ENCODE data around the gene MDP1.
A peak's percentile ranks its signal among the peaks of the same experiment; 100 is the strongest.
"Not testable (repeated sequence)": the region's sequence is repeated elsewhere in the genome, so short reads cannot be mapped to it uniquely, and the experiment has no call there.

The MDP1 gene

DNA sequence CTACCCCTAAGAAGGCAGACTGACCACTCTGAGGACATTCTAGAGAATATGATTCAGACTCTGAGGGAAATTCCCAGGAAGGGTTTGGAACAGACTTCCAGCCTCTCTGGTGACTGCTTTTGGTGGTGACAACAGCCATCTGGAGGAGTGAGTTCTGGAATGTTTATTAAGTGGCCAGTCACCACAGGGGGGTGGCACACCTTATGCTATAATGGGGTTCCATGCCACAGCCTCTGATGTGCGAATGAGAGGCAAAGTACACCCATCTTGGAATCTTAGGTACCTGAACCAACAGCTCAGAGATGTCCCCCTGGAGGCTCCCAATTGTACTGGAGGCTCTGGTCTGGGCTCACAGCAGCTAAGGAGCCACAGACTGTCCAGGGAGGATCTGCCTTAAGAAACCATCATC lies 36.0 kb upstream of the MDP1 start:
- FAIRE-seq, result no peak

DNA sequence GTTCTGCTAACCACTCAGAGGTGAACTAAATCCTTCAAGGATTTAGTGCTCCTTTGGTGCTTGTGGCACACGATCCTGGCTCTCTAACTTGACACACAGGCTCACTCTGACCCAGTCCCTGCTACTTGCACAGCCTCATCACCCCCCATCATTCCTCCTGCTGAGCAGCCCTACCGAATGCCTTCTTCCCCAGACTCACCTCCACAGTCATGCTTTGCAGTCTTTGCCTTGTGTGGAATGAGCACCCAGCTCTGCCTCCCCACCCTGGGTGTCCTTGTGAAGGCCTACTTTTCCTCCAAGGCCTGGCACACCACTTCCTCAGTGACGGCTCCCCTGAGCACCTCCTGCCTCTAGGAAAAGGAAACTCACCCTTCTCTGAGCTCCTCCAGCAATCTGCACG lies 34.5 kb upstream of the MDP1 start:
- FAIRE-seq (no peak), DNase-seq (ENCODE audit: low spot score) (no peak)

More for the DNA sequence above, 36.0 kb upstream of the MDP1 start:
- peak; percentile 69 for DNase-seq (ENCODE audit: low spot score)

DNA sequence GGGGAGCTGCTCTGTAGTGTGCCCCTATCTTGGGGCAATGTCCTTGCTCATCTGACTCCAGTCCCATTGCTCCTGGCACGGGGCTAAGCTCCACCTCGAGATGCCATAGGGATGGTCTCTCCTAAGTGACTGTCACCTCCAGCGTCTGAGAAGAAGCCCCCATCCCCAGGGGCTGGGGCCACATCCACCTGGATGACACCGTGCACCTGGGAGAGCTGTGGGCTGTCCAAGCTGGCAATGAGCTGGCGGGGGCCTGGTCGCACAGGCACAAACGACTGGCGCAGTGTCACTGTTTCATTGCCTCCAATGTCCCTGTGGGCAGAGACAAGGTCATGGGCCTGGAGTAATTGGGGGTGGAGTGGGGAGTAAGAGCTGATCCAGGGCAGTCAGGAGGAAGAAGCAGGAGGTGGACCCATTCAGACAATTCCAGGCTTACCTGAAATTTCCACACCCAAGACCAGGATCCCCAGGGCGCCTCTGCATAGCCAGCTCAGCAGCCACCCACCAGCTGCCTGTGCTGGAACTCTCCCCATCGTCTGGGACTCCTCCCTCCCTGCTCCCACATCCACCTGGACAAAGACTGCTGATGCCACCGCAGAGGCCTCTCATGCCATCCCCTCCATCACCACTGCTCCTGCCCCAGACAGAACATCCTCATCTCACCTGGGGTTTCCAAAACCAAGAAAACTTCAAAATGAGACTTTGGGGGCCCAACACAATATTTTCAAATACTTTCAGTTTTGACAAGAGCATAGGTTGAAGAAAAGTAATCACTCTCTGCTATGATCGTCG lies 33.6 kb upstream of the MDP1 start:
- DNase-seq (ENCODE audit: low spot score) (no peak), FAIRE-seq (no peak)

DNA sequence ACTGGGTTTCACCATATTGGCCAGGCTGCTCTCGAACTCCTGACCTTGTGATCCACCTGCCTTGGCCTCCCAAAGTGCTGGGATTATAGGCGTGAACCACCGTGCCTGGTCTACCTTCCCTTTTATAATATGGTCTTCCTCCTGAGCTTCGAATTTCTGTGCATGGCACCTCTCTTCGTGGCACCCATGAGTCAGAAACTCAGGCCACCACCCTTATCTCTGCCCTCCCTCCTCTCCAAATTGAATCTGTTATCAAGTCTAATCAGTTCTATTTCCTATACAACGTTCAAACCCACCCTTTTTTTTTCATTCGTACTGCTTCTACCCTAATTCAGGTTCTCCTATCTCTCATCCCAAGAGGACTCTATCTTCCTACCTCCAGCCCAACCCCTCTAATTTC lies 31.6 kb upstream of the MDP1 start:
- DNase-seq (ENCODE audit: low spot score) (no peak), FAIRE-seq (no peak)

DNA sequence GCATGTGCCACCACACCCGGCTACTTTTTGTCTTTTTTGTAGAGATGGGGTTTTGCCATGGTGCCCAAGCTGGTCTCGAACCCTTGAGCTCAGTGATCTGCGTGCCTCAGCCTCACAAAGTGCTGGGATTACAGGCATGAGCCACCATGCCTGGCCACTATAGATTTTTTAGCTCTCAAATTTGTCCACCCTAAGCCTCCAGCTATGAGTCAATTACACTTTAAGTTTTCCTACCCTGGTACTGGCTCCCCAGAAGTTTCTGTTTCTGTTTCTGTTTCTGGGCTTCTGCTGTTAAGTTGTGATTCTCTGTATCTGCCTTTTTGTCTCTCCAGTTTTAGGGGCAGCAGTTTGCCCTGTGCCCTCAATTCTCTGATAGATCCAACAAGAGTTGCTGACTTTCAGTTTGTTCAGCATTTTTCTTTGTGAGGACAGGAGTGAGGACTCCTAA lies 30.9 kb upstream of the MDP1 start:
- no peak for DNase-seq (ENCODE audit: low spot score)
- no peak for FAIRE-seq

DNA sequence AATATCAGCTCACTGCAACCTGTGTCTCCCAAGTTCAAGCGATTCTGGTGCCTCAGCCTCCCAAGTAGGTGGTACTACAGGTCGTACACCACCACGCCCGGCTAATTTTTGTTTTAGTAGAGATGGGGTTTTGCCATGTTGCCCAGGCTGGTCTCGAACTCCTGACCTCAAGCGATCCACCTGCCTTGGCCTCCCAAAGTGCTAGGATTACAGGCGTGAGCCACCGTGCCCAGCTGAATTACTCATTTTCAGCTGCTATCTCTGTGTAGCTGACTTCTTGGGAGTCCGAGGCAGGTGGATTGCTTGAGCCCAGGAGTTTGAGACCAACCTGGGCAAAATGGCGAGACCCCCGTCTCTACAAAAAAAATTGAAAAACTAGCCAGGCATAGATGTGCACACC lies 29.5 kb upstream of the MDP1 start:
- not testable (repeated sequence) for FAIRE-seq; DNase-seq (ENCODE audit: low spot score)

DNA sequence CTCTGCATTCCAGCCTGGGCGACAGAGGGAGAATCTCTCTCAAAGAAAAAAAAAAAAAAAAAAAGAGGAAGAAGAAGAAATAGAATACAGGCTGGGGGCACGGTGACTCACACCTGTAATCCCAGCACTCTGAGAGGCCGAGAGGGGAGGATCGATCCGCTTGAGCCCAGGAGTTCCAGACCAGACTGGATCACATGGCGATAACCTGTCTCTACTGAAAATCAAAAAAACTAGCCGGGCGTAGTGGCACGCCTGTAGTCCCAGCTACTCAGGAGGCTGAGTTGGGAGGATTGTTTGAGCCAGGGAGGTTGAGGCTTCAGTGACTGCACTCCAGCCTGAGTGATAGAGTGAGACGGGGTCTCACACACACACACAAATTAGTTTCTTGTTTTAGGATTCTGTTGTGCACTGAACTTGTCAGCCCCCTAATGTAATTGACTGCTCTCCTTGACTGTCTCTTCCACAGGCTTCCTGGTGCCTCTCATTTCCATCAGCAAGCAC lies 27.5 kb upstream of the MDP1 start:
- FAIRE-seq (no peak), DNase-seq (ENCODE audit: low spot score) (no peak)

DNA sequence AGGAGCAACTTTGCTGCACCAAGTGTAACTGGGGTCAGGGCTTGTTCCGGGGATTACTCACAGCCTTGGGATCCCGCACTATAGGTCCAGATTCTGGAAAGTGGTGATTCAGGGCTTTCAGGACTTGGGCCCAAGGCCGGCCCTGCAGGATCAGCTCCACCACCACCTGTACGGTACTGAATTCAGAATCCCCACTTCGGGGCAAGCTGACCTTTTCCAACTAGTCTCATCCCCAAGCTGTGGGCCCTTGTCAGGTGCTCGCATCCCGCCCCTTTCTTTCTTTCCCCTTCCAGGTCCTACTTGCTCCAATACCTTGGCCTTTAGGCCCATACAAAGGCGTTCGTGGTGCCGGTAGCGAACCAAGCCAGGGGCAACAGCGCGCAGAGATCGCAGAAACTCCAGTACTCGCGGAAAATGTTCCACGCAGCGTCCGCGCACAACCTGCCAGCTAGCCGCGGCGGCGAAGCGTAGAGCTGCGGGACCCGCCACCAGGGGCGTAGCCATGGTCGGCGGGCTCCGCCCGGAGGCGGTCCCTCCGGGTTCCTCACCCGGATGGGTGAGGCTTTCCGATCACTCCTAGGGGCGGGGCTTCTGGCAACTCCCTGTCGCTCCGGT lies 26.1 kb upstream of the MDP1 start:
- FAIRE-seq, result no peak
- DNase-seq (ENCODE audit: low spot score), result peak; percentile 77

DNA sequence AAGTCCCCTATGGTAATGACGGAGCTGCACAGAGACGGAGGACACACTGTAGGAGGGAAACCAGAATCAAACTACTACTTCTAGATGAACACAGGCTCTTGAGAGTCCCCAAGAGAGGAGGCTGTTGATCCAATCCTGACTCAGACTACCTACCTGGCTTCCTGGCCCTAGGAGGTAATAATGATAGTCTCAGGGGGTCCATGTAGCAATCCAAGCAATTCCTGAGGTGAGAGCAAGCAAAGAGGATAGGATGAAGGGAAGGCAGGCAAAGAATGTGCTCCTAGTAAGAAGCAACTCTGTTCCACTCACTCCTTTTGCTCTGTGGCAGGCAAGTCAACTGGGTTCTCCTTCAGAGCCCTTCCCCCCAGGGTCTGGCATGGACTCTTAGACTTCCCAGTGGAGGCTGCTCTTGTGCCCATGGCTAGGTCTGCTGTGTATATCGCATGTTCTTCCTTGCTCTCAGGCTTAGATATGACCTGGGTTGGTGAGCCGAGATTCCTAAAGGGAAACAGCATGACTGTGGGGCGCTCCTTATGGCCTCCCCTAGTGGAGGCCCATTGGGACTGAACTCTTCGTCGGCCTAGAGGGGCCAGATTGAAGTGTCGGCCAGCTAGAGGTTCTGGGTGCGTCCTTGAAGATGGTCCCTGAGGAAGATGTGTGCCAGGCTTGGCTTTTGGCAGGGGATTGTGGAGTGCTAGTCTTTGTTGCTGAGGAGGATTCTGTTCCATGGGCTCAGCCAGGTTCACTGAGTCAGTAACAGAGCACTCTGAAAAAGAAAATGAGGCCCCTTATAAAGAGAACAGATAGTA lies 24.4 kb upstream of the MDP1 start:
- FAIRE-seq (no peak), DNase-seq (ENCODE audit: low spot score) (no peak)

DNA sequence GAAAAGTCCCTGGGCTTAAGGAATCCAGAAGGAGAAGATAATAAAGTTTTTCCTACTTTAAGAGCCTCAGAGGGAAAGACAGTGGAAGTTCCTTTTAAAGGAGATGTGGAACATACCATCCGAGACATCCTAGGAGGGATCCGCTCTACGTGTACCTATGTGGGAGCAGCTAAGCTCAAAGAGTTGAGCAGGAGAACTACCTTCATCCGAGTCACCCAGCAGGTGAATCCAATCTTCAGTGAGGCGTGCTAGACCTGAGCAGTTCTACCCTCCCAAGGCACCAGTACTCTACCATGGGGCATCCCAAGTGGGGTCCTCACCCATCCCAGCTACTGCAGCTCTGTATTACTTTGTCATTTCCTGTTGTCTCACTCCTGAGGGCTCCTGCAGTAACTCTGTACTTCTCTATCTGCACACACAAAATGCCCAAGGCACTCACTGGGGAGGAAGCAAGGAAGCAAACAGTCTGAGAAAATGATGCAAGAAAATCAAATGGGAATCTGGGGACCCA lies 22.7 kb upstream of the MDP1 start:
- no peak for DNase-seq (ENCODE audit: low spot score)
- no peak for FAIRE-seq

DNA sequence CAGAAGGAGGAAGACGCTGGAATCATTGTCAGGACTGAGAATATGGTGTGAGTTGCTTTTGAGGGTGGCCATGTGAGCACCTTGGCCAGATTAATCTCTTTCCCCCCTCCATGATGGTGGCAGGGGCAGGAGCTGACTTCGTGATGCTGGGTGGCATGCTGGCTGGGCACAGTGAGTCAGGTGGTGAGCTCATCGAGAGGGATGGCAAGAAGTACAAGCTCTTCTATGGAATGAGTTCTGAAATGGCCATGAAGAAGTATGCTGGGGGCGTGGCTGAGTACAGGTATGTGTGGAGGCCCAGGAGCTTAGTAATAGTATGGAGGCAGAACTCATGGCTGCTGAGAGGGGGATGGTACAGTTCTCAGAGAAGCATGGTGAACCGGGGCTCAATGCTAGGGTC lies 22.3 kb upstream of the MDP1 start:
- FAIRE-seq (no peak), DNase-seq (ENCODE audit: low spot score) (no peak)

DNA sequence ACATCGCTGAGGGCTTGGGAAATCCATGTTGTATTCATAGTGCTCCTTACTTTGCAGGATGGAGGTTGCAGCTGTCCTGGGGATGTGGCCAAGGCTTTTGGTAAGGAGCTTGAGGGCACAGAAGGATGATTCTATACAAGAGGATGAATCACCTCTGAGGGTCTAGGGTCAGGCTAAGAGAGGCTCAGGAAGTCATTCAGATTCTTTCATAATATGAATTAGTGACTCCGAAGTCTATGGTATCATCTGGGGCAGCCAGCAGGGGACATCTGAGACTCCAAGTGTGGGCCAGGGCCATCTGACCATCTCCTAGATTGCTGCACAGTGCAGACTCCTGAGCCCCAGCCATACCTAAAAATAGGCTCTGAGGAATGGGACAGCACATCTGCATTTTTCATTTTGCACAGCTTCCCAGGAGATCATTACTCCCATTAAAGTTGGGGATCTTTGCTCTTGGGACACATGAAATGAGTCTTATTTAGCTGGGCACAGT lies 21.6 kb upstream of the MDP1 start:
- FAIRE-seq (no peak), DNase-seq (ENCODE audit: low spot score) (no peak)

DNA sequence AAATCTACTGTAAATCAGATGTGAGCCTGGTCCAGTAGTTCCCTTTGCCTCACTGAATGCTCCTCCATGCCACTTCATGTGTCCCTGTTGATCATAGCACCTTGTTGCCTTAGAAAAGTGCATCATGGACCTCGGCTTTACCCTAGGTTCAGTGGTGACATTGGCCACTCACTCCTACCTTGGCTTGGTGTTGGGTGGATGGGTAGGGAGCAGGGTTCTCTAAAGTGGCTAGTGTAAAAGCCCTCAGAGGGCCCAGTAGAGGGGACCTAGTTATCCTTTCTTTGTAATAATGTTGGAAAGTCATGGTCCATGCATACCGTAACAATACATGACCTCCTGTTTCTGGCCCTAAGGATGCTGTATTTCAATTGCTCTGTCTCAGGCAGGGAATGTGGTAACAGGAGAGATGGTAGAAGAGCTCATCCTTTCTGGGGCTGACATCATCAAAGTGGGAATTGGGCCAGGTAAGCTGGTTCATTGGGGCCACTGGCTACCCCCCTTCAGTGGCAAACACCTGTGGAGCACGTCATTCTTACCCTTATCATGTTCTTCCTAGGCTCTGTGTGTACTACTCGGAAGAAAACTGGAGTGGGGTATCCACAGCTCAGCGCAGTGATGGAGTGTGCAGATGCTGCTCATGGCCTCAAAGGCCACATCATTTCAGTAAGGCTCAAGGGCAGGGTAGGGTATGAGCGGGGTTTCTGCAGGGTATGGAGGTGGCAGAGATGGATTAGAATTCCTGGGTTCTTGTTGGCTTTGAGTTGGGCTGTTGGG lies 21.0 kb upstream of the MDP1 start:
- no peak for DNase-seq (ENCODE audit: low spot score)
- FAIRE-seq, result no peak

DNA sequence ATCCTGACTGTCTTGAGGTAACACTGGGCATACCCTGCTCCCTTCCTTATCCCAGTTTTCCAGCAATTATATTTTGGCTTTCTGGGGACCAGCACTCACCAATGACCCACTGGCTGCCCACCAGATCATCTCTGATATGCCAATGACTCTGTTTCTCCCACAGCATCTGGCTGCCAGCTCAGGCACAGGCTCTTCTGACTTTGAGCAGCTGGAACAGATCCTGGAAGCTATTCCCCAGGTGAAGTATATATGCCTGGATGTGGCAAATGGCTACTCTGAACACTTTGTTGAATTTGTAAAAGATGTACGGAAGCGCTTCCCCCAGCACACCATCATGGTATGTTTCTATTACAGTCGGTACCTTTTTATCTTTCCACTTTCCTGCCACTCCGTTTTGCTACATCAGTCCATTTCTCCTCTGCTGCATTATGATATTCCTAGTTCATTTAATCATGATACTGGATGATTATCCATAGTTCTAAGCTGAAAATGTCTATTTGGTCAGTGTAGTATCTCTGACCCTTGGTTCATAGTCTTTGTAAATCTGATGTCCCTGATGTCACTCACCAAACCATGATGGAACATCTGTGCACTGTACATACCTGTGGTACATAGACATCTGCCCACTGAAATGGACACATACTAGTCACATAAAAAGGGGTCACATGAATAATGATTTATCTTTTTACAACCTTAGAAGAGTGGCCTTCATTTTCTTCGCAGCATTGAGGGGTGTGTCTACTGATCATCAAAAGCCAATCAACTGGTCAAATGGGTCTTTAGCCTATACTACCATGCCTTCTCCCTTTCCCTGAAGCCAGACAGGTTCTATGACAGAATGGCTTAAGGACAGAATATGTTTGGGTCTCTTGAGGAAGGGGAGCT lies 20.2 kb upstream of the MDP1 start:
- DNase-seq (ENCODE audit: low spot score), result no peak
- FAIRE-seq, result no peak

DNA sequence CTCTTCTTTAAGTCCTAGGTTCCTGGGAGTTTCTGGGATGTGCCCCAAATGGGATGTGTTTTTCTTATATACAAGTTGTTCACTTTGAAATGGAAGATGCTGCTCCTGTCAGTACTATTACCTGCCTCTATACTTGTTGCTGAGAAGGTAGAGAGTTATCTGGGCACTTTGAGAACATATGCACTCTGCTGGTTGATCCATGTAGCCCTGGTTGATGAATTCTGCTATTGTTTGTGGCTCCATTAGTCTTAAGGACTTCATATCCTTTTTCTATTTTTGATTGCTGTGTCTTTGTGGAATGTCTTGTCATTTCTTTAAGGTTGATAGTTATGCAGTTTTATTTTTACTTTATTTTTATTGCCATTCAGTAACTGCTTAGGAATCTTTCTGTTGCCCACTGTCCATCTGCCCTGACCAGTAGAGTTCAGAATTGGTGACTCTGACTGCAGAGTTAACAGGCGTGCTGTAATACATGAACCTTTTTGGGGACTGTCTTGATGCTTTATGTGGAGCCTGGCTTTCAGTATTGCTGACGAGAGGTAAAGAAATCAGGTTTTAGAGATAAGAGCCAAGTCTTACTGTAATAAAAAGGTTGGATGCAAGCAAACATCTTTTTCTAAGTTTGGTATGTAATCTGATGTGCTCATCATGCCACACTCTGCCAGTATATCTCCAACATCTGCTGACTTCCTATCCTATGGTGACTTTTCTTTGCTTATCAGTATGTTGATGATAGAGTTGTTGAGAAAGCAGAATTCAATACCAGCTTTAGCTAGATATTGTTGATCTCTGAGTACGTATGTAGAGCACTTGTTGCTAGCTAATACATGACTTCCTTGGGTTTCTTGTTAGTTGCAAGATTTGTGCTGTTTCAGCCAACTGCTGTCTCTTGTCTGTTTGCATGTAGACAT lies 18.5 kb upstream of the MDP1 start:
- FAIRE-seq (no peak), DNase-seq (ENCODE audit: low spot score) (no peak)

DNA sequence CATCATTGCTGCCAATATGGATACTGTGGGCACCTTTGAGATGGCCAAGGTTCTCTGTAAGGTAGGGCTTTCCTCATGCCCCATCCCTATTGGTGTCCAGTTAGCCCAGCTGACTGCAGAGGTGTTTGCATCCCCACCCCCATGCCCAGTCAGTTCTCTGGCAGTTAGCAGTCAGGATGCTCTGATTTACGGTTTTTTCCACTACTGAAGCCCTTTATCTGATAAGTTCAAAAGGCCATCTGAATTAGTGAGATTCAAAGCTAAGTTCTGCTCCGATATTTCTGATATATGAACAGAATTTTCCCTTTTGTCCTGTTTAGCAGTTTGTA lies 17.6 kb upstream of the MDP1 start:
- DNase-seq (ENCODE audit: low spot score) (no peak), FAIRE-seq (no peak)

DNA sequence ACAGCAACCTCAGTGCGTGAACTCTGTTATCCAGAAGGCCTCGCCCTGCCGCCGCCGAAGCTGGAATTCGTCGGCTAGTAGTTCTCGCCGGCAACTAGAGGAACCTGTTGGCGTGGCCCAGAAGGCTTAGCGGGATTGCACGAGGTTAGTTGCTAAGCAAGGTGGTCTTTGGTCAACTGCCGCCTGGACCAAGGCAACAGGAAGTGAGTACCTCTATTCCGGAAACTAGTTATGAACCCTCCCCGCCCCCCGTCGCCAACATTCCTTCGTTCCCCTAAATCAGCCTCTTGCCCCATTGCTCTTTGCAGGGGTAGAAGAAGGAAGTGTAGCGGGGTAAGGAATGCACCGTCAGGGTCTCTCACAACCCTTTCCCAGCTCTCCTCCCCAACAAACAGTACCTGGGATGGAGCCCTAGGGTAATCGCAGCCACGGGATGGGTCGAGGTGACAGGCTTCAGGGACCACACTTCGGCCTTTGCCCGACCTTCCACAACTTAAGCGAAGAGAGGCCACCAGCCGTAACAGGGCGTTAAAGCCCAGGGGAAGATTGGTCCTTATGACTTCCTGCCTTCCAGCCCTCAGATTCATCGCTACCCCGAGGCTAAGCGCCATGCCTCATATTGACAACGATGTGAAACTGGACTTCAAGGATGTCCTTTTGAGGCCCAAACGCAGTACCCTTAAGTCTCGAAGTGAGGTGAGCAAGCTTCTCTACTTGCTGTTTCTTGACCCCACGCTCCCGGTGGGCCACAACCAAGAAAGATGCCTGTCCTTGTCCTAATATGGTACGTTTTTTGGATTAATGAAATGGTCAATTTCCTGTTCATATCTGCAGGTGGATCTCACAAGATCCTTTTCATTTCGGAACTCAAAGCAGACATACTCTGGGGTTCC lies 17.0 kb upstream of the MDP1 start, which contains the start of gene GMPR2:
TSS of gene GMPR2 (plus strand) at position 285 of the 893 bp plus-strand sequence. CDS start at position 610, 325 bp downstream.
- FAIRE-seq (no peak), DNase-seq (ENCODE audit: low spot score) (no peak)

DNA sequence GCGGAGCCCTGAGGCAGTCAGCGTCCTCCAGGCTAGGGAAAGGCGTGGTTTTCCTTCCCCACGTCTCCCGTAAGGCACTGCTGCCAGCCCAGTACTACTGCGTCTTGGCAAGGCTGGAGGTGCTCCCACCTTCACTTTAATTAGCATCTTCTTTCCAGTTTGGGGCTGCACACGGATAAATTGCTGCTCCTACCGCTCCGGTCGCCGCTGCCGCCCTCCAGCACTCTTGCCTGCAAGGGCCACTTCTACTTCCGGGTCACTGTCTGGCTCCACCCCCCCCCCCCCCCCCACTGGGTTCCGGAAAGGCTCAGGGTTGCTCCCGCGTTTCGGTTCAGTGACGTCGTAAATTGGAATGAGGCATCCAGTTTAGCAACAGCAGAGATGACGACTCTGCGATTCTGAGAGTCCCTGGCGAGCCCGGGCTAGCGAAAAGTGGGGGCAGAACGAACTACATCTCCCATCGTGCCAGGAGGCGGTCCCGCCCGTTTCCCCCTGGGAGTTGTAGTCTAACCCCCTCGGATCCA lies 16.3 kb upstream of the MDP1 start, which contains the start of gene NEDD8:
TSS of gene NEDD8 (minus strand) at position 247 of the 524 bp plus-strand sequence. CDS start at position 147, 100 bp downstream.
- DNase-seq (ENCODE audit: low spot score) (peak; percentile 83), FAIRE-seq (no peak)
